Mesenteric fat pad (tissue), 1 donor: Measurements from ENCODE around the gene AGAP1. TPM values are rescaled to one million over a fixed set of nuclear protein-coding genes. Genes with fewer than 3 reads are reported as not detected.

Source experiments
- DNase-seq: peaks from one replicate; pipeline ENCODE4 v3.0.0-alpha.2; 2020; ENCODE audit warnings: low spot score
- total RNA-seq: library from RNA; stranded (reverse); fragmentation: NEBNext Ultra II Directional; extraction: Animal tissue kit (Norgen Biotek cat#: 25700); gene quantifications from one replicate; pipeline ENCODE4 v1.2.1, GENCODE V29; 2021
- donor health status: DM: yes; HTN: yes; CAD: no.

The AGAP1 gene
- total RNA-seq, 1 donor from 2014 or later: 26.5 TPM

DNA sequence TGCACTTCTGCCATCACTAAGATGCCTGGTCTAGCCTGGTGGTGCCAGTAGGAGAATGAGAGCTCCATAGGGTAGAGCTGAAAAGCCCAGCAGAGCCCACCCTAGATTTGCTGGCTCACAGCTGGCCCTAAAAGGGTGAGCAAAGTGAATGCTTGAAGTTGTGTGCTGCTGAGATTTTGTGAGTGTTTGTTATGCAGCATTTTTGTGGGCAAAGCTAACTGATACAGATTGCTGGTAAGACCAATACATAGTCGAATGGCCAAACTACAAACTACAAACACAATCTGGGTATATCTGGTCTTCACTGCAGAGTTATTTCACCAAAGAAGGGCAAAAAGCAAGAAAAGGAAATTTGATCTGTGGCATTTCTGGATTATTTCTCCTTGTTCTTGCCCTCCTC lies 7.1 kb upstream of the AGAP1 start:
- DNase-seq: no peak

DNA sequence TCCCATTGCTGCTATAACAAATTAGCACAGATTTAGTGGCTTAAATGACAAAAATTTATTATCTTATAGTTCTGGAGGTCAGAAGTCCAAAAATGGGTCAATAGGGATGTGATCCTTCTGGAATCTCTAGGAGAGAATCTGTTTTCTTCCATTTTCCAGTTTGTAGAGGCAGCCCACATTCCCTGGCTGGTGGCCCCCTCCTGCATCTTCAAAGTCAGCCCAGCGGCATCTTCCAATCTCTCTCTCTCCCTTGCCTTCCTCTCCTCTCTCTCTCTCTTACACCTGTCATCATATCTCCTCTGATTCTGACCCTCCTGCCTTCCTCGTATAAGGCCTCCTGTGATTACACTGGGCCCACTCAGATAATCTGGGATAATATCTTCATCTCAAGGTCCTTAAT lies 3.9 kb upstream of the AGAP1 start:
- DNase-seq: no peak

DNA sequence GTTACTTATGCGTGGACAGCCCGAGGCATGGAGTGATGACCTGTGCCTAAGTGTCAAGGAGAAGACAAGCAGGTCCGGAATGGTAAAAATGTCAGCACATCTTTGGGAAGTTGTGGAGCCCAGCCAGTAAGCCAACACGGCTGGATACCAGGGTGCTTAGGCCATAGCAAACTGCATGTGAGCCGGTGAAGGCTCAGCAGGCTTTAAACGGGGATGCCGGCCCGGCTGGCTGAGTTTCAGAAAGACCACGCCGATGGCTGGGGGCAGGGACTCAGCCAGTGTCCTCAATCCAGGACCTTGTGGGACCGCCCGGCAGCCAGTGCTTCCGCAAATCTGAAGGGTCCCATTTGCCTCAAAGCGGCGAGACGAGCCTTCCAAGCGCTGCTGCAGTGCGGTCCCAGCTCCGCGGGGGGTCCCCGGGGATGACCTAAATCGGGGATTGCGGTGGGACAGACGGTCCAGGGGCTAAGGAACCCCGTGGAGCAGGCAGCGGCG lies 946 bp upstream of the AGAP1 start:
- DNase-seq: no peak

DNA sequence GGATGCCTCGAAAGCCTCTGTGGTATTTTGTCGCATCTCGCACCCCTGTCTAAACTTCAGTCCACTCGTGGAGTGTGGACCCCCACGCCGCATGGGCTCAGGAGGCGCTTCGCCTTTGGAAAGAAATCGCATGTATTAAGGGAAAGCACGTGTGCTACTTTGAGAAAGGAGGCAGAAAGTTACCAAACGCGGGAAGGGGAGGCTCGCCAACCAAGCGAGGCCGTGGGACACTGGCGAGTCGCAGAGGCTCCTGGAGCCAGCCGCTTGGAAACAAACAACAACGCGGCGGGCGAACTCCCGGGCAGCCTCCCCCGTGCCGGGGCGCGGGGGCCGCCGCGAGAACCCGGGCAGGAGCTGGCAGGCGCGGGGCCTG lies 455 bp upstream of the AGAP1 start:
- DNase-seq: no peak

DNA sequence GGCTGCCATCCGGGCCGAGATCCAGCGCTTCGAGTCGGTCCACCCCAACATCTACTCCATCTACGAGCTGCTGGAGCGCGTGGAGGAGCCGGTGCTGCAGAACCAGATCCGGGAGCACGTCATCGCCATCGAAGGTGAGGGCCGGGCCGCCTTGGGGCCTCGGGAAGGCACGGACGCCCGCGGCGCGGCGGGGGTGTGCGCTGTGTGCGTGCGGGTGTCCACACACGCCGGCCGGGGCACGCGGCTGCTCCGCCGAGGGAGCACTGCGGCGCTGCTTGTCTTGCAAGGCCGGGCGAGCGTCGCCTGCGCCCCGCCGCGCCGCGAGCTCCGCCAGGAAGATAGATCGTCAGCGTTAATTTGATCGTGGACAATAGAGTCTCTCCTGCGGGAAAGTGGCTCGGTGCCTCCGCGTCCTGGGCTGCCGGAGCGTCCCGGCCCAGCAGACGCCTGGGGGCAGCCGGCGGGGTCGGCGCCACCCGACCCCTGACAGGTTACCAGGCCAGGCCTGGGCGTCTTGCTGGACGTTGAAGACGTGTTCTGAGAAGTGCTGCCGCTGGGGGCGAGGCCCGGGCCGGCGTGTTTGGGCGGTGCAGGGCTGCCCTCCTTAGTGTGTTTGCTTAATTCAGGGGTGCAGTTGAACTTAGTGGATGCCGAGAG lies 1.0 kb downstream of the AGAP1 start:
- DNase-seq: no peak

DNA sequence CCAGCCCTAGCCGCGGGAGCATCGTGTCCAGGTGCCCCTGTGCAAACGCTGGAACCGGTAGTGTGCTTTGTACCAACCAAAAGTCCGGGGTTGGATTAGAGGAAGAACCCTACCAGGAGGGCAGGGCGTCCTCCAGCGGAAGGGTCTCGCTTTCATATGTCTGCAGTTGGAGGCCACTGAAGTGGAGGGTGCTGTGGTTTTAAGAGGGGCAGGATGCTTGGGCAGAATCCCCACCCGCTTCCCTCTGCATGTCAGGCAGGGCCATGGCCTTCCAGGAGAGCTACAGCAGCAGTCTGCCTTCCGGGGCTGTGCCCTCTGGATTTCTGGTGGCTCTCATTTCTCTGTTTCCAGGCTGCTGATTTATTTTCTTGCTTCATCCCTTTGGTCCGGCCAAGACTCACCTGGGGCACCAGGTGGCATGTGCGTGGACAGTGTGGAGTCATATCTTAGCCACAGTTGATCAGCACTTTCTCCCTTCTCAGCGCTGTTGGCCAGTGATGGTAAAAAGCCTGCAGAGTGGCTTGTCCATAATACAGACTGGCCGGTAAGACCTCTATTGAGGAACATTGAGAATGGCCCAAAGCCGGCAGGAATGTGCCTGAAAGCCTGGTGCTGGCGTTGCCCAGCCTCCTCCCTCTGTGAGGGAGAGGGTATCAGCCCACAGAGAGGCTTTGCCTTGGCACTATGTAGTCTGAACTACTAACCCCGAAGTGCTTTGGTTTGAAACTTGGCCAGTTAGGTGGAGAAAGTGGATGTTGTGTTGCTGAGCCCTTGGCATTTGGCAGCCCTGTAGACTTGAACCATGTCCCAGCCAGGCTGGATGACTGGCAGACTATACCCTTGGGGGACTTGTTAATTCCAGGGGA lies 1.8 kb downstream of the AGAP1 start:
- DNase-seq: no peak

DNA sequence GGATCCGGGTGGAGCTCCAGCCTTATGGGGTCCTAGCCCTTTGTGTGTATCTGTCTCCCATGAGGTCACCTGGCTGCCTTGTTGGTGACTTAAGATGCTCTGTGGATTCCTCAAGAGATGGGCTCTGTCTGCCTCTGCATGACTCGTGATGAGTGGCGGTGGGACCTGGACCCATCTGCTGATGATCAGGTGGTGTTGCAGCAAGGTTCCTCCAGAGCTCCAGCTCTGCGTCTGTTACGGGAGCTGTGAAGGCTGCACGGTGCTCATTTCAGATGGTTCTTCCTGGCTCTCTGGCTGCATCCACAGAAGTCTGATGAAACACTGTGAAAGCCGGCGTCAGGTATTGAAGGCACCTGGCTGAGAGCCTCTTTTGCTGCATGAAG lies 2.4 kb downstream of the AGAP1 start:
- DNase-seq: no peak

DNA sequence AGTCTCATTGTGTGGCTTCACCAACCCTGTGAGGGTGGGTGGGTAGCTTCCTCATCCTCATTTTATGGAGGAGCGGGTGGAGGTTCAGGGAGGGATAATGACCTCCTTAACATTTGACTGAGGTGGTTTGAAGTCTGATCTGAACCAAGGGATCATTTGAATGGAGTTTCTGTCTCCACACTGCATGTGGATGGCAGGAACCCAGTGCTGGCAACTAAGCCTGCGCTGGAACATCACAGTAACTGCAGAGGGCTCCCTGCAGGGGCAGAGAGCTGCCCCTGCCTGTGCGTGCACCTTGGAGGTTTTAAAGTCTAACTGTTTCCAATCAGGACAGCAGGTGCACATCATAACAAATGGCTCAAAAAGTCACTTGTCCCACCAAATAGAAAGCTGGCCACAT lies 3.3 kb downstream of the AGAP1 start:
- no peak for DNase-seq

DNA sequence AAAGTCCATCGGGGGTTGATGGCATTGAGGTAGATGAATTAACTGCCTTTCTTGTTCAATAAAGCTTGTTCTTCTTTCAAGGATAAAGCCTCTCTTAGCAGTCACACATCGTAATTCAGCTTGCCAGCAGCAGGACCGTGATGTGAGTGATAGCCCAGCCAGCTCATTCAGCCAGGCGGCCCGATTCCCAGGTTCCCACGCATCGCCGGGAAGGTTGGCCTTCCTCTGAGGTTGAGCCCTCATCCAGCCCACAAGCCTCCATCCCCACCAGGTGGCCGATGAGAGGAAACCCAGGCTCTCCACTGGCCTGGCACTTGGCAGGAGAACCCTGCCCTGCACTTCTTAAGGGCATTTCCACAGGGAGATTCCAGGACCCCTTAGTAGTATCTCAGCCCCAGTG lies 4.7 kb downstream of the AGAP1 start:
- no peak for DNase-seq

DNA sequence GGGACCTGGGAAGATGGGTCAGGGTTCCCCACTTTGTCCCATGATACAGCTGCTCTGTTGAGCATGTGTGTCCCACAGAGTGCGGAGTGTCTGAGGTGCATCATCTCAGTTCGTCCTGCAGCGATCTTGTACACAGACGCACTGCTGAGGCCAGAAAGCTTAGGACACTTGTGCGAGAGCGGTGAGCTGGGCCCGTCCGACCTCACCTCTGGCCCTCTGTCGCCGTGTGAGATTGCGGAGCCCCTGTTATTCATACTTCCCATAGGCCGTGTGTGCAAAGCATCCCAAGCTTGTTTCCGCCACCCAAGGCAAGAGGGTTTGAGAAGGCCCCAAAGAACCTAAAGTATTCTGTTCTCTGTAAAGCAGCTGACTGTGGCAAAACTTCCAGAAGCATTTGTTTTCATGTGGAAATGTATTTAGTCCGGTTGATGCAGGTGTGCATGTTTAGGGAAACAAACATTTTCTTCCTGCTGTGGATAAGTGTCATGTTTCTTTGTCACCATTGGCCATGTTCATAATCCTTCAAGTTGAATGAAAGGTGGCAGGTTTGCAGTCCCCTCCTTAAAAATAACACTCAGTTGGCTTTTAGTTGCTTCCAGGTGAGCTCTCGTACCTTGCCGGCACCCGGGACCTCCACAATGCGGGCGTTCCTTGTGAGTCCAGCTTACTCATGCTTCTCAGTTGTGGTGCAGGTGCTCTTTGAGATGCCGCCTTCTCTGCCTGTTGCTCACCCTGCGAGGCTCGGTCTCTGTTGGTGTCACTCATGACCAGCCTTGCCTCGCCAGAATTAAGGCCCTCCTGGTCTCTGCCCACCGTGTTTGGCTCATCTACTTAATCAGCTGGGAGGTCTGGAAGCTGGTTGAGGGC lies 5.3 kb downstream of the AGAP1 start:
- DNase-seq: no peak

DNA sequence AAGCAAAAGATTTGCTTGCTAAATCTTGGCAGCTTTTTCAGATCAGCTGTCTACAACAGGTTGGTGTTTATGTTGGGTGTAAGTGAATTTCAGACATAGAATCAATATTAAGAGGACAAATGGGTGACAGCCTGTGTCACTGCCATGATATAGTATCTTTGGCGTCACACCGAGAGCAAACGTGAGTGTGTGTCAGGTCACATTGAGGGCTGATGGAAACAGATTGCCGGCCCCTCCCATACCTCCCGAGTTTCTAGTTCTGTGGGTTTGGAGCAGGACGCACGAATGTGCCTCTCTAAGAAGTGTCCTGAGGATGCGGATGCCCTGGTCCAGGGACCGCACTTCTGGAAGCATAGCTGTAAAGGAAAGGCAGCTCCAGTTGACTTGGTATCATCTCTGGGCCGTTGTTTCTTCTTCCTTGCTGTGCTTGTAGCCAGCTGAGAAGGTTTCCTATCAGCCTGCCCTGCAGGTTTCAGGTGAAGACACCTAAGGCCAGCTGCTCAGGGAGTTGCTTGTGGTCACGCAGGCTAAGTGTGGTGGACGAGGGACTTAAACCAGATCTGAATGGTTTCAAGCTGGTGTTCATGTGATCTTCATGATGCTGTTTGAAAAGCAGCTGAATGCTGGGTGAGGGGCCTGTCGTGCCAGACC lies 6.4 kb downstream of the AGAP1 start:
- no peak for DNase-seq

DNA sequence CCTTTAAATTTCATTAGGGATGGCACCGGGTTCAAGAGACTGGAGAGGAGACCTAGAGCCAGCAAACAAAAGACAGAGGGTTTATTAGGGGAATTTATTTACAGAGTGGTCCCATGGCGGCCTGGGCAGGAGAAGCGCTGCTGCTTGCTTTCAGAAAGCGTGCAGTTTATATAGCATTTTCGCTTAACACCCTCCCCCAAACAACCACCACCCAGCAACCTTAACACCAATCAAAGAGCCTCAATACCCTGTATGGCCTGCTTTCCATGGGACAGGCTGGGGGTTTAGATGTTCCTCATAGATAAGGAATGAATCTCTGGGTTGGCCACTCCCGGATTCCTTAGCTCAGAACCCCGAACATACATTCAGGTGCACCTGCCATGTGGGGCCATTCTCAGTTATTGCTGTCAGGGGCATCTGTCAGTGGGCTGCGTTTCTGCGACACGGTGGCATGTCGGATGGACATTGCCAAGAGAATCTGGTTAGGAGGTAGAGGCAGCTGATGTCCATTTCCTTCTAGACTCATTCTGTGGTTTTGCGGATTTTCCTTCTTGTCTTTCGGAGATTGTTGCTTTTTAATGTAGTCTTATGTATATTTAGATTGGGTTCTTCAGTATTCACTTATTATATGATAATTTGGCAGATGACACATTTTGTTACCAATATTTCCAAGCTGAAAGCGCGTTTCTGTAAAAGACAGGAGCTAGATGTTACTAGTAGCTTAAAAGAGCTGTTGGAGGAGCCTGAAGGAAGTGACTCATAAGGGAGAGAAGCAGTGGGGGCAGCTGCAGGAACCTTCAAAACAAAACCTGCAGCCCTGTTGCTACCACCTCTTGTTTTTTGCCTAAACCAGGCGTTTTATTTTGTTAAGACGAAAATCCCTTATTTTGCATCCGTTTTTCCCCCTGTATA lies 7.2 kb downstream of the AGAP1 start:
- DNase-seq: no peak

DNA sequence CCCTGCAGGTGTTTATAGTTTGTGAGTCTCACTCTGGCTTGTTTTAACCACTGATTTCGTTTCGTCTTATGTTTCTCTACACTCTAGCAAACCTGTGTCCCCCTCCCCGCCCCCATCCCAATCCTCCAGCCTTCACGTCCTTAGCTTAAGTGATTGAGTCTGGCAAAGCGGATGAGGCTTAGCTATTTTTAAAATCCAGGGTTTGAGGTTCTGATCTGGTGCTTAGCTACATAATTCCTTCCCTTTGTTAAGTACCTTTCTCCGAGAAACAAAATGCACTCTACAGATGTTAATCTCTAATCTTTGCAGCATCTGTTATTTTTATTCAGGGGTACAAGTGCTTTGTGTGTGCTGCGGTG lies 7.8 kb downstream of the AGAP1 start:
- DNase-seq: no peak

DNA sequence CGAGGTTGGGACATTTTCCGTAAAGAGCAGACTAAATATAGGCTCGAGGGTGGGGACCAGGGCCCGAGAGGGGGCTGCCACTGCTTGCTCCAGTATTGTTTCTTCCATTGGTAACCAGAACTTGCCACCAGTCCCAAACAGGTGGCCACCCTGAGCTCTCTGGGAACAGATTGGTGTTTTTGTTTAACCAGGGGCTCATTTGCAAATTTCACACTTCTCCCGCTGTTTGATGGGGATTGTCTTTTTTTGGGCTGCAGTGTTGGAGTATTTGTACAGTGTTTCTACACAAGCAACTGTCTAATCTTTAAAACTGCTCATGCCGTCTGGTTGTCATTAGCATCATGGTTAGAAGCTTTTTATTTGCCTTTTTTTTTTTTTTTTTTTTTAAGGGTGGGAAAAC lies 8.5 kb downstream of the AGAP1 start:
- no peak for DNase-seq

DNA sequence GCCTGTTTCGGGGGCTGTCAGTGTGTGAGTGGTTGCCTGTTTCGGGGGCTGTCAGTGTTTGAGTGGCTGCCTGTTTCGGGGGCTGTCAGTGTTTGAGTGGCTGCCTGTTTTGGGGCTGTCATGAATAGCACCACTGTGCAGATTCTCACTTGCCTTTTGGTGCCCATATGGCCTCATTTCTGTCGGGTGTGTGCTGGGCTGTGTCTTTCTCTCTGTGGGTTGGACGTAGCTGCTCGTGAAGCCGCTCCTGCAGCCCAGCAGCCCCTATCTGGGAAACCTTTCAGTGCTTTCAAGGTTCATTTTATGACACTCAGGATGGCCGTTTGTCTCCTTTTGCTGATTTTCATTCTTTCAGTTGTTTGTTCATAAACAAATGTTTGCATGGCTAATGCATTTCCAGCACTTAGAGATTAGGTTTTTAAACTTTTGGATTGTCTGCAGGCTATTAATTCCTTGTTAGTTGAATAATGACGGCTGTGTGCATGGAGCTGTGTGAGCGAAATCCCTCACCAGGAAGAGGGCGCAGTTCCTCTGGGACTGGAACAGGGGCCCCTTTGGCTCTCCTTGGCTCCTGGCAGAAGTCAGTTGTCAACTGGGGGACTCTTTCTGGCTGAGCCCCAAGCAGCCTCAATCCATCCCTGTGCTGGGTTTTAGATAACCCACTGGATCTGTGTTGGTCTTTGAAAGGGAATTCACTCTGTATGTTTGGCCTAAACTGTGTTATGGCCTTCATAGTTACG lies 10.8 kb downstream of the AGAP1 start:
- no peak for DNase-seq

DNA sequence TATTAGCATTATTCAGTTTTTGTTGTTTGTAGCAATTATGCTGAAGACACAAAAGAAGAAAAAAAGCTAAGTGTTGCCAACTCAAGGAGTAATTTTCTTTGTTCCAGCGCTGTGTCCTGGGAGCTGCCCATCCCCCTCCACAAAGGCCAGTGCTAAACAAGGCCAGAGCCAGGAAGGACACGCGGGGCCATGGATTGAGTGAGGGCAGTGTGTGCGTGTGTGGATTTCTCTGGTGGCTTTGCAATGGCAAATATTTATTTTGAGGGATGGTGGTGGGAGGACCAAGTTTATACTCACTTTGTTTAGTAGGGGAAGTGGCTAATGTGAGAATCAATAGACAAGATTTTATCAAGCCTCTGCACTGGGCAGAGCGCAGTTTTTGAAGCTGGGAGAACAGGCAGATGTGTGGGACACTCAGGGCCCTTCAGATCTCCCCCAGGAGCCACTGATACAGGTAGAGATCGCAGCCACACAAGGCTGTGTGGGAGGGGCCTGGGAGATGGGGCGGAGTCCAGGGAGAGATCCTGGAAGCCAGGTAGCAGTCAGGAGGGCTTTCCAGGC lies 11.4 kb downstream of the AGAP1 start:
- no peak for DNase-seq

DNA sequence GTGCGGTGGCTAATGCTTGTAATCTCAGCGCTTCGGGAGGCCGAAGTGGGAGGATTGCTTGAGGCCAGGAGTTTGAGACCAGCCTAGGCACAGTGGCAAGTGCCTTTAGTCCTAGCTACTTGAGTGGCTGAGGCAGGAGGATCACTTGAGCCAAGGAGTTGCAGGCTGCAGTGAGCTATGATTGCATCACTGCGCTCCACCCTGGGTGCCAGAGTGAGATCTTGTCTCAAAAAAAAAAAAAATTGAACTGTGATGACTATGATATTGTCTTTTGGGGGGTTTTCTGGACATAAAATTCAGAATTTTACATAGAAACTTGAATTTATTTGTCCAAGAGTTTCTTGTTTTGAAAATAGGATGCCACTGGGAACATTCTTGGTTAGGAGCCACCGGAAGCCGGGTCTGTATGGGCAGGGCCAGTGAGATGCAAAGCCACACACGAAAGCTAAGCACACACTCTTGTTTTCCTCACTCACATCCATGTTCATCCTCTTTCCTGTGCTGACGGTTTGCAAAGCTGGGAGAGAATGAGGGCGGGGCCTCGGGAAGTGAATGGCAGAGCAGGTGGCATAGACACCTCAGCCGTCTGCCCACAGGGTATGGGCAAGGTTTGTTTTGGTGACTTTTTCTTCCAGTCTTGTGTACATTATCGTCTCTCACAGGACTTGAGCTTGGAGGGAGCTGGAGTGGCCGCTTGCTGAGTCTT lies 12.6 kb downstream of the AGAP1 start:
- no peak for DNase-seq

DNA sequence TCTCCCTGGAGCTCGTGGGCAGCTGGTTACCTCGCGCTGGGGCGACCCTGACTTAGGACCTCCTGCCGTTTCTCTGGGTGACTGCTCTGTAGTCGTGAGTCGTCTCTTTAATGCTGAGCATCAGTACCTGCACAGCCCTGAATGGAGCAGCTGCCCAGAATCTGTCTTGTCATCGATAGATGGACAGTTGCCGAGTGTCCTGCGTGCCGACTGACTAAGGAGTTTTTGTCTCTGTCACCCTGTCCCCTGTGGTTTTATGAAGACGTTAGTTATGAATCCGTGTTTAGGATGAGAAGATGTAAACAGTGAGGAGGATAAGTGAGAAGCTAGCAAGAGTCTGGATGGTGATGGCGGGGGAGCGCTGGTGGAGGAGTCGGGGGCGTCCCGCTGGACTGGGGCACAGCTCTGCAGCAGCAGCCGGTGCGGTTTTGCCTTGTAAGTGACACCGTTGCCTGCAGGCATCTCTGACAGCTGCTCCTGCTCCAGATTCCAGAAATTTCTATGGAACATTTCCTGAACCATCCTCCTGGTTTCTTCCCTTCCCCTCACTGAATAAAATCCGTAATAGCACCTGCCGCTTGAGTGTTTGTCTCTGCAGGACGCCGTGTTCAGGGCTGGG lies 13.3 kb downstream of the AGAP1 start:
- no peak for DNase-seq
